ENCODE measurements around the gene FAAP20. TPM values are rescaled to one million over a fixed set of nuclear protein-coding genes. Genes with fewer than 3 reads are reported as not detected.

Gene FAAP20
- total RNA-seq, 1 experiment from 2014 or later, result 36.3 TPM

- Mint-ChIP-seq H3K9me3 (ENCODE audit: low read depth, unreplicated experiment) (no peaks in the 10 kb centered on the region), H3K27ac (ENCODE audit: unreplicated experiment) (peak overlapping the region; percentile 40), H3K4me3 (ENCODE audit: low read depth, unreplicated experiment) (peak overlapping the region; percentile 87), H3K36me3 (ENCODE audit: insufficient read depth, unreplicated experiment) (peaks cover 56% of the 10 kb centered on the region), H3K4me1 (ENCODE audit: low read depth, unreplicated experiment) (peaks cover 20% of the 10 kb centered on the region), H3K27me3 (ENCODE audit: unreplicated experiment) (no peaks in the 10 kb centered on the region)
- peak; percentile 61 for DNase-seq
- BruUV-seq (replicated peaks), result no TSS peak
- CTCF ChIA-PET, result no interaction called here
- no peak for TF ChIP-seq CTCF (IDR thresholded peaks at IDR 0.05; ENCODE audit: unreplicated experiment)
- intact Hi-C loops (cut with micrococcal nuclease; ENCODE audit: unreplicated experiment), result no loop called here
Observed at GRCh38 chr1:2231532-2232254, 37.1 kb upstream of the FAAP20 start.

GRCh38 chr1:2230781-2231531 is 36.4 kb upstream of the FAAP20 start:
- H3K27ac Mint-ChIP-seq (ENCODE audit: unreplicated experiment), result no peak overlapping the region
- H3K27me3 Mint-ChIP-seq (ENCODE audit: unreplicated experiment), result no peaks in the 10 kb centered on the region
- no peak for DNase-seq
- peak overlapping the region; percentile 87 for H3K4me3 Mint-ChIP-seq (ENCODE audit: low read depth, unreplicated experiment)
- CTCF ChIA-PET, result no interaction called here
- intact Hi-C loops (cut with micrococcal nuclease; ENCODE audit: unreplicated experiment), result no loop called here
- H3K9me3 Mint-ChIP-seq (ENCODE audit: low read depth, unreplicated experiment), result no peaks in the 10 kb centered on the region
- H3K4me1 Mint-ChIP-seq (ENCODE audit: low read depth, unreplicated experiment), result peaks cover 20% of the 10 kb centered on the region
- H3K36me3 Mint-ChIP-seq (ENCODE audit: insufficient read depth, unreplicated experiment), result peaks cover 64% of the 10 kb centered on the region
- BruUV-seq (replicated peaks), result no TSS peak
- TF ChIP-seq CTCF (IDR thresholded peaks at IDR 0.05; ENCODE audit: unreplicated experiment), result no peak

- CTCF ChIA-PET, result no interaction called here
- BruUV-seq (replicated peaks), result no TSS peak
Observed at GRCh38 chr1:2229911-2230731, 35.5 kb upstream of the FAAP20 start.

More at GRCh38 chr1:2229911-2230731, 35.5 kb upstream of the FAAP20 start:
- intact Hi-C loops (cut with micrococcal nuclease; ENCODE audit: unreplicated experiment), result no loop called here
- Mint-ChIP-seq H3K9me3 (ENCODE audit: low read depth, unreplicated experiment) (no peaks in the 10 kb centered on the region), H3K36me3 (ENCODE audit: insufficient read depth, unreplicated experiment) (peaks cover 64% of the 10 kb centered on the region), H3K4me1 (ENCODE audit: low read depth, unreplicated experiment) (peaks cover 20% of the 10 kb centered on the region), H3K4me3 (ENCODE audit: low read depth, unreplicated experiment) (peak overlapping the region; percentile 87), H3K27me3 (ENCODE audit: unreplicated experiment) (no peaks in the 10 kb centered on the region), H3K27ac (ENCODE audit: unreplicated experiment) (no peak overlapping the region)
- DNase-seq, result peak; percentile 18
- no peak for TF ChIP-seq CTCF (IDR thresholded peaks at IDR 0.05; ENCODE audit: unreplicated experiment)

Data from Calu3 (cell line).